ENCODE measurements around the gene MAEA. TPM values are rescaled to one million over a fixed set of nuclear protein-coding genes. Genes with fewer than 3 reads are reported as not detected.
A peak's percentile ranks its signal among the peaks of the same experiment; 100 is the strongest.

The MAEA gene
- total and polyA plus RNA-seq, 10 of the 15 experiments (the other 5 are each of a cell fraction or from before 2014, with no cell fraction given) = 3.6 to 67.1 (median 54.6) TPM

- ChIA-PET SMC1A (ENCODE audit: uncharacterized antibody, unreplicated experiment) (interaction anchor here (1.8 to 3.0 kb wide), 2 partner anchors 21 to 57 kb away, joined by 8 to 15 read pairs; partner anchors contain the start of gene UVSSA), RAD21 (ENCODE audit: unreplicated experiment) (interaction anchor here (0.8 to 3.4 kb wide), 4 partner anchors 21 to 159 kb away, joined by 3 to 28 read pairs (median 7); partner anchors contain the start of gene UVSSA), POLR2A (interaction anchor here (1.3 to 2.1 kb wide), 2 partner anchors 20 to 58 kb away, joined by 7 to 8 read pairs; partner anchors contain the start of gene UVSSA), CTCF (interaction anchor here (0.6 to 5.1 kb wide), 8 partner anchors 13 to 404 kb away, joined by 3 to 31 read pairs (median 4); no protein-coding TSS in a partner anchor)
- Histone ChIP-seq H3K9me3 (replicated peaks; ENCODE audit: control insufficient read depth, insufficient read depth, low read length) (no peaks in the 10 kb centered on the region; the same call in 1 of the 3 replicates), H3K4me1 (ENCODE audit: control insufficient read depth, insufficient read depth, low read length) (peaks cover 16% of the 10 kb centered on the region), H3K9ac (ENCODE audit: control insufficient read depth, insufficient read depth, low read length) (peak overlapping the region; percentile 87), H3K4me3 (peak overlapping the region; percentile 74), H3K36me3 (ENCODE audit: control insufficient read depth in 2 of 2, insufficient read depth in 2 of 2, low read length in 1 of 2) (no peaks in the 10 kb centered on the region; a peak in 1 of 4 replicates), H3K27ac (ENCODE audit: control insufficient read depth, insufficient read depth) (peak overlapping the region; percentile 72; the same call in 1 of the 2 replicates), H4K20me1 (ENCODE audit: control insufficient read depth, insufficient read depth) (no peaks in the 10 kb centered on the region), H3K27me3 (replicated peaks in 1 of 2; ENCODE audit: control insufficient read depth in 2 of 2, insufficient read depth in 2 of 2, low read length in 1 of 2) (no peaks in the 10 kb centered on the region), H2AFZ (ENCODE audit: control insufficient read depth, low read depth, low read length) (no peak overlapping the region), H3K4me2 (ENCODE audit: control insufficient read depth, insufficient read depth) (peak overlapping the region; percentile 46), H3K79me2 (ENCODE audit: control insufficient read depth, insufficient read depth, low read length) (peaks cover 38% of the 10 kb centered on the region)
- no TSS peak for BruUV-seq (replicated peaks)
- no peak for TF ChIP-seq ATF3 (IDR thresholded peaks at IDR 0.05; ENCODE audit: borderline replicate concordance, extremely low read depth, low read depth, low read length)
- no peak for TF ChIP-seq TAF1 (IDR thresholded peaks at IDR 0.05; ENCODE audit: borderline replicate concordance, low read depth, low read length)
- TF ChIP-seq FOXM1 (IDR thresholded peaks at IDR 0.05; ENCODE audit: low read depth, low read length) = no peak
- no peak for TF ChIP-seq CHD2 (IDR thresholded peaks at IDR 0.05; ENCODE audit: borderline replicate concordance, low read depth, low read length)
- TF ChIP-seq SMAD1 (IDR thresholded peaks at IDR 0.05; ENCODE audit: low read depth, partially characterized antibody) = no peak
- no peak for TF ChIP-seq SMAD5 (IDR thresholded peaks at IDR 0.05; ENCODE audit: low read depth)
- no peak for TF ChIP-seq PAX8 (IDR thresholded peaks at IDR 0.05)
- TF ChIP-seq ZSCAN29 (IDR thresholded peaks at IDR 0.05) = no peak
- no peak for TF ChIP-seq E2F8 (IDR thresholded peaks at IDR 0.05; ENCODE audit: low read depth, partially characterized antibody)
- DNase-seq (ENCODE audit: low read depth, low spot score) (no peak), FAIRE-seq (peak; percentile 7), ATAC-seq (no peak)
- 77% methylated on average over 7 of the region's 7 CpGs for WGBS (ENCODE audit: insufficient coverage, insufficient replicate concordance, low lambda C conversion rate, missing lambda C conversion rate)
- intact Hi-C loops (cut with micrococcal nuclease; ENCODE audit: unreplicated experiment) (loop anchor here (1.0 to 5.0 kb wide), 2 partner anchors 59 to 158 kb away; partner anchors contain the start of gene UVSSA), in situ Hi-C loops (cut with MboI) (no loop called here)
Observed at GRCh38 chr4:1288786-1289185, 905 bp upstream of the MAEA start.

Data from GM12878 (cell line).